PC-3 (cell line): ENCODE measurements around the gene NLRP6. TPM values are rescaled to one million over a fixed set of nuclear protein-coding genes. Genes with fewer than 3 reads are reported as not detected.
"Not testable (repeated sequence)": the region's sequence is repeated elsewhere in the genome, so short reads cannot be mapped to it uniquely, and the experiment has no call there.

Source experiments
- ATAC-seq: fragments of 200-7000 bp; cut with Tn5 transposase; 2 replicates; pipeline ENCODE4 v1.9.1; 2020; ENCODE audit warnings: mild to moderate bottlenecking, moderate library complexity
- BruUV-seq: library from RNA; stranded (reverse); fragments of 400-500 nt; replicated peaks from 2 replicates; lab custom pipeline; 2021; lab: Mats Ljungman, UMichigan
- CTCF ChIA-PET: fragments of 300-600 bp; sonication (Branson Sonifier 250); formaldehyde crosslinking; loops from one replicate; lab custom pipeline; 2022; ENCODE audit warnings: antibody characterized with exemption; lab: Charles Lee
- POLR2A ChIA-PET: fragments of 300-600 bp; sonication (Branson Sonifier 250); formaldehyde crosslinking; loops from one replicate; lab custom pipeline; 2022; ENCODE audit warnings: antibody characterized with exemption; ENCODE audit not compliant: unreplicated experiment; lab: Charles Lee
- DNase-seq: peaks from one replicate; pipeline ENCODE4 v3.0.0-alpha.2; 2015
- H2AFZ ChIP-seq: fragments of 300-600 bp; sonication (generic); 2 replicates; pipeline ENCODE4 v1.6.0; 2016; ENCODE audit warnings: antibody characterized with exemption, low read length
- H3F3A ChIP-seq: fragments of 300-600 bp; sonication (generic); one replicate; pipeline ENCODE4 v1.6.0; 2017; ENCODE audit warnings: antibody characterized with exemption, low read length, control low read depth, mild to moderate bottlenecking; ENCODE audit not compliant: unreplicated experiment
- H3K27ac ChIP-seq: fragments of 300-600 bp; sonication (generic); 2 replicates; pipeline ENCODE4 v1.5.1; 2016; ENCODE audit warnings: mild to moderate bottlenecking, low read length
- H3K27me3 ChIP-seq: fragments of 300-600 bp; sonication (generic); 2 replicates; pipeline ENCODE4 v1.6.1; 2016; ENCODE audit warnings: low read length, mixed read lengths
- H3K36me3 ChIP-seq: fragments of 300-600 bp; sonication (generic); 2 replicates; pipeline ENCODE4 v1.6.1; 2016; ENCODE audit warnings: low read depth, mixed run types, low read length, mixed read lengths
- H3K4me1 ChIP-seq: fragments of 300-600 bp; sonication (generic); 2 replicates; pipeline ENCODE4 v1.5.1; 2016; ENCODE audit warnings: low read length; ENCODE audit not compliant: insufficient read depth
- H3K4me2 ChIP-seq: fragments of 300-600 bp; sonication (generic); 2 replicates; pipeline ENCODE4 v1.6.0; 2016; ENCODE audit warnings: low read length
- H3K4me3 ChIP-seq: fragments of 300-600 bp; sonication (generic); 2 replicates; pipeline ENCODE4 v1.5.1; 2016; ENCODE audit warnings: mild to moderate bottlenecking, low read length, mixed read lengths
- H3K79me2 ChIP-seq: fragments of 300-600 bp; sonication (generic); 2 replicates; pipeline ENCODE4 v1.6.1; 2017; ENCODE audit warnings: low read length, mixed read lengths
- H3K9ac ChIP-seq: fragments of 300-600 bp; sonication (generic); 2 replicates; pipeline ENCODE4 v1.6.0; 2016; ENCODE audit warnings: mild to moderate bottlenecking, low read length
- H3K9me2 ChIP-seq: fragments of 300-600 bp; sonication (generic); replicated peaks from 2 replicates; pipeline ENCODE4 v1.6.1; 2016; ENCODE audit warnings: mixed run types, low read length, mixed read lengths
- H3K9me3 ChIP-seq: fragments of 300-600 bp; sonication (generic); 2 replicates; pipeline ENCODE4 v1.6.1; 2016; ENCODE audit warnings: low read length, mixed read lengths
- H4K20me1 ChIP-seq: fragments of 300-600 bp; sonication (generic); 2 replicates; pipeline ENCODE4 v1.6.1; 2016; ENCODE audit warnings: low read length, mixed read lengths
- intact Hi-C: fragments of 100-400 bp; cut with micrococcal nuclease; formaldehyde crosslinking; loops from 2 replicates; pipeline ENCODE4 v1.9.0; 2023
- total RNA-seq: library from RNA; depleted of rRNA; stranded (reverse); fragments of >200 nt; gene quantifications from 2 replicates; pipeline ENCODE4 v1.2.3, GENCODE V29; 2014
- TF ChIP-seq, protein P1 (sequence below): fragments of 300-600 bp; sonication (generic); conservative IDR thresholded peaks from 2 replicates; pipeline ENCODE4 v1.5.1; 2017; ENCODE audit warnings: antibody characterized with exemption, low read depth, mild to moderate bottlenecking, low read length

NLRP6 gene
- total RNA-seq, 1 experiment from 2014 or later: not detected

DNA sequence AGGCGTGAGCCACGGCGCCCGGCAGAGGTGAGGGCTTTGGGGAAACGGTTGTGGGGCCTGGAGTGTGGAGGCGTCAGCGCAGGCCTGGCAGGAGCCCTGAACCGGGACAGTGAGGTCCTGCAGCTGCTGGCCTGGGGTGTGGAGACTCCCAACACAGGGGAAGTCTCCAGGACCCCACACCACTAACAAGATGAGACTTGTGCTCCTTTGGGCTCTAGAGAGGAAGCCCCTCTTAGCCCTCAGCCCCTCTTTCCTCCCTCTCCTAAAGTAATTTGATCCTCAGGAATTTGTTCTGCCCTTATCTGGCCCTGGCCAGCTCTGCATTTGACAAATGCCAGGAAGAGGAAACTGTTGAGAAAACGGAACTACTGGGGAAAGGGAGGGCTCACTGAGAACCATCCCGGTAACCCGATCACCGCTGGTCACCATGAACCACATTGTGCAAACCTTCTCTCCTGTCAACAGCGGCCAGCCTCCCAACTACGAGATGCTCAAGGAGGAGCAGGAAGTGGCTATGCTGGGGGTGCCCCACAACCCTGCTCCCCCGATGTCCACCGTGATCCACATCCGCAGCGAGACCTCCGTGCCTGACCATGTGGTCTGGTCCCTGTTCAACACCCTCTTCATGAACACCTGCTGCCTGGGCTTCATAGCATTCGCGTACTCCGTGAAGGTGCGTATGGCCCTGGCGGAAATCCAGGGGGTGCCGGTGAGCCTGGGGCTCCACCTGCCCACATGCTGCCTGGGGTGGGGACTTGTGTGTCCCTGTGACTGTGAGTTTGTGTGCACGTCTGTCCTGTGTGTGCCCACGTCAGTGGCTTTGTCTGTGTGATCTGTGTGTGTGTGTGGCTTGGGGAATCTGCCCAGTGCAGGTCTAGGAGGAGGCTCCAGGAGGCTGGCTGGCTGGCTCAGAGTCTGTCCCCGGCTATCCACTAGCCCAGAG, 29.8 kb downstream of the NLRP6 start, which contains the start of gene IFITM2:
IFITM2 (plus strand) TSS at position 51 of the 943 bp plus-strand sequence; CDS start at position 428, 377 bp downstream.
- peak within 1 kb of the TSS; percentile 38 for H3K9ac ChIP-seq
- H3K9me2 ChIP-seq, H3K27me3 ChIP-seq, H3K27ac ChIP-seq, H4K20me1 ChIP-seq, H3F3A ChIP-seq, POLR2A ChIA-PET, H3K36me3 ChIP-seq, H3K9me3 ChIP-seq: not testable (repeated sequence)
- peak within 1 kb of the TSS; percentile 91 for H3K4me2 ChIP-seq
- DNase-seq (peak; percentile 79), ATAC-seq (peak; percentile 67)
- H3K79me2 ChIP-seq: peaks cover 12% of the 10 kb centered on the region
- TF ChIP-seq, protein P1, sequence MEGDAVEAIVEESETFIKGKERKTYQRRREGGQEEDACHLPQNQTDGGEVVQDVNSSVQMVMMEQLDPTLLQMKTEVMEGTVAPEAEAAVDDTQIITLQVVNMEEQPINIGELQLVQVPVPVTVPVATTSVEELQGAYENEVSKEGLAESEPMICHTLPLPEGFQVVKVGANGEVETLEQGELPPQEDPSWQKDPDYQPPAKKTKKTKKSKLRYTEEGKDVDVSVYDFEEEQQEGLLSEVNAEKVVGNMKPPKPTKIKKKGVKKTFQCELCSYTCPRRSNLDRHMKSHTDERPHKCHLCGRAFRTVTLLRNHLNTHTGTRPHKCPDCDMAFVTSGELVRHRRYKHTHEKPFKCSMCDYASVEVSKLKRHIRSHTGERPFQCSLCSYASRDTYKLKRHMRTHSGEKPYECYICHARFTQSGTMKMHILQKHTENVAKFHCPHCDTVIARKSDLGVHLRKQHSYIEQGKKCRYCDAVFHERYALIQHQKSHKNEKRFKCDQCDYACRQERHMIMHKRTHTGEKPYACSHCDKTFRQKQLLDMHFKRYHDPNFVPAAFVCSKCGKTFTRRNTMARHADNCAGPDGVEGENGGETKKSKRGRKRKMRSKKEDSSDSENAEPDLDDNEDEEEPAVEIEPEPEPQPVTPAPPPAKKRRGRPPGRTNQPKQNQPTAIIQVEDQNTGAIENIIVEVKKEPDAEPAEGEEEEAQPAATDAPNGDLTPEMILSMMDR: 0 out of 2 replicates have a peak, but pooled peaks have one; percentile 13
- CTCF ChIA-PET: interaction anchor here (0.6 kb wide), 2 partner anchors 10 to 57 kb away, joined by 3 to 4 read pairs; no protein-coding TSS in a partner anchor
- peak within 1 kb of the TSS; percentile 78 for H3K4me3 ChIP-seq
- H3K4me1 ChIP-seq: peaks cover 12% of the 10 kb centered on the region
- BruUV-seq: TSS peak; percentile 88
- H2AFZ ChIP-seq: peak within 1 kb of the TSS; percentile 87
- intact Hi-C loops: loop anchor here (5.0 to 10.0 kb wide), 2 partner anchors 49 to 137 kb away; partner anchors contain the start of gene ANO9

DNA sequence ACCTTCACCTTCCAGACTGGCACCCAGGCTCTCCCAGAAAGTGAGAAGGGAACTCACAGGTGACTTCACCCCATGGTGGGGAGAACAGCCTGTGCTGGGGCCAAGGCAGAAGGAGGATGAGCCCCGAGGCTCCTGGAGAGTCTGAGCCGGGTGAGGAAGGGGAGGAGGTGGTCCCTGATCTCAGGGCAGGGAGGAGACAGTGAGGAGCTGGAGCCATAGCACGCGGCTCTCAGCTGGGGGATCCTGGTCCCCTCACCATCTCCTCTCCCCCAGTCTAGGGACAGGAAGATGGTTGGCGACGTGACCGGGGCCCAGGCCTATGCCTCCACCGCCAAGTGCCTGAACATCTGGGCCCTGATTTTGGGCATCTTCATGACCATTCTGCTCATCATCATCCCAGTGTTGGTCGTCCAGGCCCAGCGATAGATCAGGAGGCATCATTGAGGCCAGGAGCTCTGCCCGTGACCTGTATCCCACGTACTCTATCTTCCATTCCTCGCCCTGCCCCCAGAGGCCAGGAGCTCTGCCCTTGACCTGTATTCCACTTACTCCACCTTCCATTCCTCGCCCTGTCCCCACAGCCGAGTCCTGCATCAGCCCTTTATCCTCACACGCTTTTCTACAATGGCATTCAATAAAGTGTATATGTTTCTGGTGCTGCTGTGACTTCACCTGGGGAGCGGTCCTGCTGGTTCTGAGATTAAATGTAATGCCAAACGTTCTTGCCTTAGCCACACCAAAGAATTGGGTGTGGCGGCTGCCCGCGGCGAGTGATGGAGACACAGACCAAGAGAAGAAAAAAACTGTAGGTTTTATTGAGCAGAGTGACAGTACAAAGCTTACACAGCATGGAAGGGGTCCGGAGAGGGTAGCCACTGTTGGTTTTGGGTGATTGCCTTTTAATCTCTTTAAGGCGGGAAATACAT, 30.8 kb downstream of the NLRP6 start:
- H3F3A ChIP-seq, H2AFZ ChIP-seq, H3K9me3 ChIP-seq, H3K27me3 ChIP-seq, ATAC-seq, CTCF ChIA-PET, H3K27ac ChIP-seq, BruUV-seq, H4K20me1 ChIP-seq, H3K36me3 ChIP-seq, H3K9me2 ChIP-seq: not testable (repeated sequence)
- peak overlapping the region; percentile 59 for H3K4me3 ChIP-seq
- H3K4me2 ChIP-seq: peak overlapping the region; percentile 75
- POLR2A ChIA-PET: interaction anchor here (0.6 kb wide), 1 partner anchor 98 kb away, joined by 7 read pairs; no protein-coding TSS in a partner anchor
- DNase-seq: peak; percentile 49
- peaks cover 12% of the 10 kb centered on the region for H3K79me2 ChIP-seq
- intact Hi-C loops: loop anchor here (5.0 to 10.0 kb wide), 2 partner anchors 48 to 136 kb away; partner anchors contain the start of gene ANO9
- peaks cover 12% of the 10 kb centered on the region for H3K4me1 ChIP-seq
- H3K9ac ChIP-seq: 0 out of 2 replicates have a peak overlapping the region, but pooled peaks have one; percentile 9

DNA sequence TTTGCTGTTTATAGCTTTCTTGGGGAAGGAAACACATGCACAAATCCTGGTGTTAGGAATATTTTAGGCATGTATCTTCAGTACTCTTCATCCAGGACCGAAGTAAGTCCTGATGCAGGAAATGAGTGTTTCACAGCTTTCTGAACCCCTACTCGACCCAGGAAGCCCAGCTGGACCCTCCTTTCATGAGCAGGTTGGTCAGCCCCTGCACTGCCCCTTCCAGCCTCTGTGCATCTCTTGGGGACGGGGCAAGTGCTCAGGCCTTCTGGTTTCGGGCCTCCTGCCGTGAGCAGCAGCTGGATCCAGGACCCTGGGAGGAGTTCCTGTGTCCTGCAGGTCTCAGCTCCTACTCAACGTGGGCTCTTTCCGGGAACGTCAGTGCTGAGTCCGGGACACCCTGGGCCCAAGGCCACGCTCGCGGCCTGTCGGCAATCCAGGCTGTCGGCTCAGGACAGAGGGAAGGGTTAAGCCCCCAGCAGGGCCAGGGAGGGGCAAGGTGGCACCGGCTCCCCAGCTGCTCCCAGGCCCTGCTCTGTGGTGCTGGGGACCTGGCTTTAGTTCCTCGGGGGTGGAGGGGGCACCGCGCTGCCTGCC, 31.9 kb downstream of the NLRP6 start:
- not testable (repeated sequence) for BruUV-seq

DNA sequence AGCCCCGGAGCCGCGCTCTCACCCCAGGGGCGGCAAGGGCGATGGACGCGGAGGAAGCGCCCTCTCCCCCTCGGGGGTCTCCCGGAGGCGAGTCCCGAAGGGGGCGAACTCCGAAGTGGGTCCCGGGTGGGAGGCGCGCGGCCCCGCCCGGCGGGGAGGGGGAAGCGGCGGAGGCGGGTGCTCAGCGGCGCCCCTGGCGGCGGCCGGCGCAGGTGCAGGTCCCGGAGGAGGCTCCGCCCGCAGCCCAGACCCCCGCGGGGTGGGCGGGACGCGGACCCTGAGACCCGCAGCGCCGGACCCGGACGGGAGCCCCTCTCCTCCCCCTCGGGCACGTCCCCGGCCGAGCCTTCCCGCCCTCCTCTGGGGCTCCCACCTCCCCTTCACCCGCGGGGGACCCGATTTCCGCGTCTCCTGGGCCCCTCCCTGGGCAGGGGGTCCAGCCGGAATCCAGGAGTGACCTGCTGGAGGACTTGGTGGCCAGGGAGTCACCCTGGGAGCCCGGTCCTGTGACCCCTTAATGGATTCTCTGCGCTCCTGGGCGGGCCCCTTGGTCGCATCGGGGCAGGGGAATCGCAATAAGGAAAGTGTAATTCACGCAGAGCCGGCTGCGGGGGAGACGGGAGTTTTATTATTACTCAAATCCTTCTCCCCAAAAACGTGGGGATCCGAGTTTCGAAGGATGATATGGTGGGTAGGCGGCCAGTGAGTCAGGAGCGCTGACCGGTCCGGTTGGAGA, 33.0 kb downstream of the NLRP6 start:
- H3K4me2 ChIP-seq: peak overlapping the region; percentile 34; the same call in 1 of the 2 replicates
- intact Hi-C loops, H3K9me2 ChIP-seq, H4K20me1 ChIP-seq, H3K9me3 ChIP-seq, H3K27me3 ChIP-seq, H3F3A ChIP-seq, CTCF ChIA-PET, BruUV-seq, H2AFZ ChIP-seq, POLR2A ChIA-PET, H3K9ac ChIP-seq, H3K4me3 ChIP-seq, H3K36me3 ChIP-seq, DNase-seq, H3K27ac ChIP-seq: not testable (repeated sequence)
- H3K4me1 ChIP-seq: peaks cover 12% of the 10 kb centered on the region
- ATAC-seq: peak; percentile 29
- peaks cover 12% of the 10 kb centered on the region for H3K79me2 ChIP-seq

More for the DNA sequence above, 31.9 kb downstream of the NLRP6 start:
- H3F3A ChIP-seq, H3K27ac ChIP-seq, H2AFZ ChIP-seq, H3K36me3 ChIP-seq, H3K9me2 ChIP-seq, H3K27me3 ChIP-seq, H3K9me3 ChIP-seq, H4K20me1 ChIP-seq, CTCF ChIA-PET: not testable (repeated sequence)
- POLR2A ChIA-PET: interaction anchor here (0.6 kb wide), 1 partner anchor 97 kb away, joined by 7 read pairs; no protein-coding TSS in a partner anchor
- peaks cover 12% of the 10 kb centered on the region for H3K4me1 ChIP-seq
- intact Hi-C loops: loop anchor here (5.0 to 10.0 kb wide), 2 partner anchors 47 to 135 kb away; partner anchors contain the start of gene ANO9
- H3K79me2 ChIP-seq: peaks cover 12% of the 10 kb centered on the region
- ATAC-seq (peak; percentile 26), DNase-seq (peak; percentile 14)
- peak overlapping the region; percentile 59 for H3K4me3 ChIP-seq
- peak overlapping the region; percentile 75 for H3K4me2 ChIP-seq
- 0 out of 2 replicates have a peak overlapping the region, but pooled peaks have one; percentile 9 for H3K9ac ChIP-seq
